ENCODE data around the gene ZCCHC24. TPM values are rescaled to one million over a fixed set of nuclear protein-coding genes. Genes with fewer than 3 reads are reported as not detected.
"Not testable (repeated sequence)": the region's sequence is repeated elsewhere in the genome, so short reads cannot be mapped to it uniquely, and the experiment has no call there.

The ZCCHC24 gene
- total and polyA plus RNA-seq, 2 donors from 2014 or later: 8.4 to 21.3 TPM

DNA sequence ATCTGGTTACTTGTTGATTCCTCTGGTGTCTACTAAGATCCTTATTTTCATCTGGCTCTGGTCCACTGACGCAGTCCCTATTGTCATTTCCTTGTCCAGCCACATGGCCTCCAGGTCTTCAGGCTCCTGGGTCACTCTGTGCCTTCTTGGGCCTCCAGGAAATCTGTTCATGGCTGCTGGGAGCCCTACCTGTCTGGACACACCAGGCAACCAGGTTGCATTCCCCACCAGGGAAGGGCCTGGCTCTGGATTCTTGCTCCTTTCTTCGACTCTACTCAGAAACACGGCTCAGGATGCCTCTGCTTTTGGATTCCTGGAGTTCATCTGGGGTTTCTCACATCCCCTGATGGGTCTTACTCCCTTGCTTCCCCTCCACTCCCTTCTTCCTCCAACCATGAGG is 106.2 kb downstream of the ZCCHC24 start:
- FAIRE-seq (no peak), DNase-seq (no peak)
- Histone ChIP-seq H3K9me3 (ENCODE audit: control insufficient read depth in 2 of 3, insufficient read depth in 1 of 3, low read length in 3 of 3) (no peaks in the 10 kb centered on the region), H3K4me3 (ENCODE audit: low read length in 3 of 3) (no peak overlapping the region), H3K9ac (ENCODE audit: low read length in 3 of 3) (no peak overlapping the region), H3K27me3 (ENCODE audit: control insufficient read depth, insufficient read depth, low read length) (no peaks in the 10 kb centered on the region), H3K4me1 (ENCODE audit: control insufficient read depth in 2 of 3, insufficient read depth in 2 of 3, low read depth in 1 of 3, low read length in 3 of 3) (peaks cover 0 to 3% (median 0%) of the 10 kb centered on the region in 3 donors), H3K27ac (ENCODE audit: low read depth in 2 of 2, low read length in 2 of 2) (no peak overlapping the region), H3K36me3 (ENCODE audit: control insufficient read depth in 2 of 3, insufficient read depth in 3 of 3, low read length in 3 of 3) (no peaks in the 10 kb centered on the region)
- TF ChIP-seq, protein P1, sequence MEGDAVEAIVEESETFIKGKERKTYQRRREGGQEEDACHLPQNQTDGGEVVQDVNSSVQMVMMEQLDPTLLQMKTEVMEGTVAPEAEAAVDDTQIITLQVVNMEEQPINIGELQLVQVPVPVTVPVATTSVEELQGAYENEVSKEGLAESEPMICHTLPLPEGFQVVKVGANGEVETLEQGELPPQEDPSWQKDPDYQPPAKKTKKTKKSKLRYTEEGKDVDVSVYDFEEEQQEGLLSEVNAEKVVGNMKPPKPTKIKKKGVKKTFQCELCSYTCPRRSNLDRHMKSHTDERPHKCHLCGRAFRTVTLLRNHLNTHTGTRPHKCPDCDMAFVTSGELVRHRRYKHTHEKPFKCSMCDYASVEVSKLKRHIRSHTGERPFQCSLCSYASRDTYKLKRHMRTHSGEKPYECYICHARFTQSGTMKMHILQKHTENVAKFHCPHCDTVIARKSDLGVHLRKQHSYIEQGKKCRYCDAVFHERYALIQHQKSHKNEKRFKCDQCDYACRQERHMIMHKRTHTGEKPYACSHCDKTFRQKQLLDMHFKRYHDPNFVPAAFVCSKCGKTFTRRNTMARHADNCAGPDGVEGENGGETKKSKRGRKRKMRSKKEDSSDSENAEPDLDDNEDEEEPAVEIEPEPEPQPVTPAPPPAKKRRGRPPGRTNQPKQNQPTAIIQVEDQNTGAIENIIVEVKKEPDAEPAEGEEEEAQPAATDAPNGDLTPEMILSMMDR (IDR thresholded peaks at IDR 0.05; ENCODE audit: borderline replicate concordance, extremely low read depth, insufficient read depth): no peak
- intact Hi-C loops (cut with DNase I): no loop called here

DNA sequence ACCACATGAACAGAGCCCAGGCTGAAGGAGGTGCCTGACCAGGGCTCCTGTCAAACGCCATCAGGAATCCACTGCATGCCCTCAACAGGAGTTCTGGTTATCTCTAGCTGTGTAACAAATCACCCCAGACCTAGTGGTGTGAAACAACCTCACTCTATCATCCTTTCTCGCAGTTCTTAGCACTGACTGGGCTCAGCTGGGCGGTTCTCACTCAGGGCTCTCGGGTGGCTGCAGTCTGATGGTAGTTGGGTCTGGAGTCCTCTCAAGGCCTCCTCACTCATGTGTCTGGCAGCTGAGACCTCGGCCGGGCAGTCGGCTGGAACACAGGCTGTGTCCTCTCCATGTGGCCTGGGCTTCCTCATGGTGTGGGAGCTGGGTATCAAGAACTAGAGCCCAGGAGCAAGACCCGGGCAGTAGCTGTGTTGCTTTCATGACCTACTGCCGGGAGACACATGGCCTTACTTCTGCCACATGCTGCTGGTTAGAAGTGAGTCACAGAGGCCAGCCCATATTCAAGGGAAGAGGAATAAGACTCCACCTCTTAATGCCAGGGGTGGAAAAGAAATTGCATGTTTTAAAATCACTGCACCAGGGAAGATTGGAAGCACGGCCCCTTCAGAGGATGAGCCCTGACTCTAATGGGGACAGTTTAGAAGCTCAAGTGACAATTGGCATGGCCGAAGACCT is 107.5 kb downstream of the ZCCHC24 start:
- DNase-seq; intact Hi-C loops (cut with DNase I); H3K9me3 ChIP-seq (ENCODE audit: control insufficient read depth in 2 of 3, insufficient read depth in 1 of 3, low read length in 3 of 3); H3K4me1 ChIP-seq (ENCODE audit: control insufficient read depth in 2 of 3, insufficient read depth in 2 of 3, low read depth in 1 of 3, low read length in 3 of 3); H3K27ac ChIP-seq (ENCODE audit: low read depth in 2 of 2, low read length in 2 of 2); H3K4me3 ChIP-seq (ENCODE audit: low read length in 3 of 3); FAIRE-seq; H3K27me3 ChIP-seq (ENCODE audit: control insufficient read depth, insufficient read depth, low read length); H3K9ac ChIP-seq (ENCODE audit: low read length in 3 of 3); H3K36me3 ChIP-seq (ENCODE audit: control insufficient read depth in 2 of 3, insufficient read depth in 3 of 3, low read length in 3 of 3): not testable (repeated sequence)

DNA sequence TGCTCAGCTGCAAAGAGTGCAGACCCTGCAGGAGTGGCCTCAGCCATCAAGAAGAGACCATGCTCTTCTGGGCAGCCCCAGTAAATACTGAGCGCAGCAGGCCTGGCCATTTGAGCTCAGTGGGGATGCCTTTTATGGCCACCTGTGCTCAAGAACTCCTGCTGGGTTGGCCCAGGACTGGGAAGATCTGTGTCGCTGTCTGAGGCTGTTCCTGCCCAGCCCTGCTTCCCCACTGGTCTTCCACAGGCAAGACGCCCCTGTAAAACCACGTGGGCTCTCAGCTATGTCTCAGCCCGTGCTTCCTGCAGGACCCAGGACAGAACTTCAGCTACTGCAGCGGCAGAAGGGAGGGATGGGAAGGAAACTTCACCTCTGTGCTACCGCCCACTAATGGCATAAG is 108.7 kb downstream of the ZCCHC24 start:
- intact Hi-C loops (cut with DNase I): no loop called here
- Histone ChIP-seq H3K9ac (ENCODE audit: low read length in 3 of 3) (no peak overlapping the region), H3K9me3 (ENCODE audit: control insufficient read depth in 2 of 3, insufficient read depth in 1 of 3, low read length in 3 of 3) (peaks cover 0 to 2% (median 0%) of the 10 kb centered on the region in 3 donors), H3K36me3 (ENCODE audit: control insufficient read depth in 2 of 3, insufficient read depth in 3 of 3, low read length in 3 of 3) (no peaks in the 10 kb centered on the region), H3K4me3 (ENCODE audit: low read length in 3 of 3) (no peak overlapping the region), H3K27ac (ENCODE audit: low read depth in 2 of 2, low read length in 2 of 2) (no peak overlapping the region), H3K27me3 (ENCODE audit: control insufficient read depth, insufficient read depth, low read length) (no peaks in the 10 kb centered on the region), H3K4me1 (ENCODE audit: control insufficient read depth in 2 of 3, insufficient read depth in 2 of 3, low read depth in 1 of 3, low read length in 3 of 3) (no peaks in the 10 kb centered on the region)
- FAIRE-seq: no peak
- TF ChIP-seq, protein P1 (IDR thresholded peaks at IDR 0.05; ENCODE audit: borderline replicate concordance, extremely low read depth, insufficient read depth): no peak
- DNase-seq: no peak

DNA sequence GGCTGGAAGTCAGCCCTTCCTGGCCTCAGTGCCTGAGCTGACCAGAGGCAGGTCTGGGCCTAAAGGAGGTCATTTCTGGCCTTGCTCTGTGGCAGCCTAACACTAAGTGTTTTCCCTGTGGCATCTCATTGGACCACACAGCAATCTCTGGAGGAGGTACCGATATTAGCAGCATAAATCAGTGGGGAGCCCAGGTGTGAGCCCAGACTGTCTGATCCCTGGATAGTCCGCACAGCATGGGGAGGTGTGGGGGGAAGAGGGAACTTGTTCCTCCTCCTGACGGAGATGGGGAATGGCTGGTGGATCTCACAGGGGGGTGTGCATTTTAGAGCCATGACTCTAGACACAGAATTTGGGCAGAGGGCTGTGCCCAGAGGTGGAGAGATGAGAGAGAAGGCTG is 109.1 kb downstream of the ZCCHC24 start:
- DNase-seq (no peak), FAIRE-seq (no peak)
- Histone ChIP-seq H3K36me3 (ENCODE audit: control insufficient read depth in 2 of 3, insufficient read depth in 3 of 3, low read length in 3 of 3) (no peaks in the 10 kb centered on the region), H3K27ac (ENCODE audit: low read depth in 2 of 2, low read length in 2 of 2) (no peak overlapping the region), H3K4me1 (ENCODE audit: control insufficient read depth in 2 of 3, insufficient read depth in 2 of 3, low read depth in 1 of 3, low read length in 3 of 3) (no peaks in the 10 kb centered on the region), H3K27me3 (ENCODE audit: control insufficient read depth, insufficient read depth, low read length) (no peaks in the 10 kb centered on the region), H3K9me3 (ENCODE audit: control insufficient read depth in 2 of 3, insufficient read depth in 1 of 3, low read length in 3 of 3) (peaks cover 0 to 2% (median 0%) of the 10 kb centered on the region in 3 donors), H3K9ac (ENCODE audit: low read length in 3 of 3) (no peak overlapping the region), H3K4me3 (ENCODE audit: low read length in 3 of 3) (no peak overlapping the region)
- TF ChIP-seq, protein P1 (IDR thresholded peaks at IDR 0.05; ENCODE audit: borderline replicate concordance, extremely low read depth, insufficient read depth): no peak
- intact Hi-C loops (cut with DNase I): no loop called here

Data from kidney (tissue), 14 donors.